ENCODE results near the gene CPS1.

The CPS1 gene

DNA sequence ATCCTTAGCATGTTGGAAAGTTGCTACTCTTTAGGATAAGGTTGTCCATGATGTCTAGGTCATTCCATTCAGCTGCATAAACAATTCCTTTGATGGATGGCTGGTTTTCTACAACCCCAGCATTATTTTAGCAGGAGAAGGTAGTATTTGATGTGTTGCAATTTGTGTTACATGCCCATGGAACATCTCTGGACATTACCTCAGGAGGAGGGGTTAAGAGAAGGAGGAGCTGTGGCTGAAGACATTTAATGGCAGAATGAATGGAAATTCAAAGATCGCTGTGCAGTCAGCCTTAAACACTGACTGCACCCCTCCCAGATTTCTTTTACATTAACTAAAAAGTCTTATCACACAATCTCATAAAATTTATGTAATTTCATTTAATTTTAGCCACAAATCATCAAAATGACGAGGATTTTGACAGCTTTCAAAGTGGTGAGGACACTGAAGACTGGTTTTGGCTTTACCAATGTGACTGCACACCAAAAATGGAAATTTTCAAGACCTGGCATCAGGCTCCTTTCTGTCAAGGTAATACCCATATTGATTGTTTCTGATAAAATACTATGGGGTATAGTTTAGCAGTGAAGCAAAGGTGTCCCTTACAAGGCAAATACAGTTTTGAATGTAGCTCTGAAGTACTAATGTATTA lies at the start of gene CPS1:
Gene CPS1 (plus strand): TSS at position 271 of the 652 bp plus-strand sequence. CDS start 135 bp downstream, at position 406.
- H3K4me1 ChIP-seq (ENCODE audit: insufficient read depth, low read length): peaks cover 14% of the 10 kb centered on the region; the same call in 1 of the 2 replicates

GRCh38 chr2:210515911-210516310 lies 40.5 kb upstream of the CPS1 start:
- Histone ChIP-seq H3K36me3 (ENCODE audit: insufficient read depth, low read length) (no peaks in the 10 kb centered on the region), H3K4me1 (ENCODE audit: insufficient read depth, low read length) (no peaks in the 10 kb centered on the region), H3K9me3 (ENCODE audit: control insufficient read depth, insufficient read depth, low read length) (no peaks in the 10 kb centered on the region)

More for the DNA sequence above, at the start of gene CPS1:
- H3K9ac ChIP-seq (ENCODE audit: low read depth, low read length): no peak within 1 kb of the TSS
- H3K9me3 ChIP-seq (ENCODE audit: control insufficient read depth, insufficient read depth, low read length): no peaks in the 10 kb centered on the region
- no peaks in the 10 kb centered on the region for H3K36me3 ChIP-seq (ENCODE audit: insufficient read depth, low read length)

GRCh38 chr2:210517264-210517663 lies 39.1 kb upstream of the CPS1 start:
- no peaks in the 10 kb centered on the region for H3K9me3 ChIP-seq (ENCODE audit: control insufficient read depth, insufficient read depth, low read length)
- no peaks in the 10 kb centered on the region for H3K36me3 ChIP-seq (ENCODE audit: insufficient read depth, low read length)
- no peak overlapping the region for H3K9ac ChIP-seq (ENCODE audit: low read depth, low read length)
- no peaks in the 10 kb centered on the region for H3K4me1 ChIP-seq (ENCODE audit: insufficient read depth, low read length)

More at GRCh38 chr2:210515911-210516310, 40.5 kb upstream of the CPS1 start:
- no peak overlapping the region for H3K9ac ChIP-seq (ENCODE audit: low read depth, low read length)

DNA sequence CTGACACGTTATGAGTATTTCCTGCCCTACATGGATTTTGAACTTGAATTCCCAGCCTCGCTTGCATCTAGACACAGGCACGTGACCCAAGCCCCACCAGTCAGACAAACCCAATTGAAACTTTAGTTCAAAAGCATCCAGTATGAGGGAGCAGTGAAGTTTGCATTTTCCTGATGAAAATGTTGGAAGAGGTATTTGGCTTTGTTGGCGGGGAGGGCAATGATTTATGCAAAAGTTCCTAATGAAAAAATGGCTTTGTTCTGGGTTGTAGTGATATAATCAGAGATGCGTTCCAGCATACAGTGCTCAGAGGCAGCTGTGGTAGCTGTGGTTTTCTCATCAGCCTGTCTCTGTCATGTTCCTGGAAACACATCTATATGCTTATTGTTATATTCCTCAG lies 36.8 kb upstream of the CPS1 start:
- no peaks in the 10 kb centered on the region for H3K36me3 ChIP-seq (ENCODE audit: insufficient read depth, low read length)
- no peak overlapping the region for H3K9ac ChIP-seq (ENCODE audit: low read depth, low read length)
- no peaks in the 10 kb centered on the region for H3K4me1 ChIP-seq (ENCODE audit: insufficient read depth, low read length)
- no peaks in the 10 kb centered on the region for H3K9me3 ChIP-seq (ENCODE audit: control insufficient read depth, insufficient read depth, low read length)

DNA sequence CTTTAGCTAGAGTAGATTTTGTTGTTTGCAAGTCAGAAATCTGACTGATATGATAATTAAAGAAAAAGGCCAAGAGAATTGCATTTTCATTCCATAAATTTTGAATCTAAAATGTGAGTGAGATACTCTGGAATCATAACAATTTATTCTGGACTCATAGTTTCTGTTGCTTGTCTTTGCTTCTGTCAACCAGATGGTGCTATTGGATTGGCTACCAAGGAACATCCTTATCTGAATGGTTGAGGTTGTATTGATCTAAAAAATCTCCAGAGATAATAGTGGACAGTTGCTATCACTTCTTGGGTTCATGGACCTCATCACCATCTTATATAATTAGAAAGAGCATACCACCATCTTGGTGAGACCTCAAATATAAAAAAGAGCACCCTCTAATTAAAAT lies 34.0 kb upstream of the CPS1 start:
- no peaks in the 10 kb centered on the region for H3K4me1 ChIP-seq (ENCODE audit: insufficient read depth, low read length)
- no peak overlapping the region for H3K9ac ChIP-seq (ENCODE audit: low read depth, low read length)
- no peaks in the 10 kb centered on the region for H3K9me3 ChIP-seq (ENCODE audit: control insufficient read depth, insufficient read depth, low read length)
- H3K36me3 ChIP-seq (ENCODE audit: insufficient read depth, low read length): no peaks in the 10 kb centered on the region

GRCh38 chr2:210523650-210524289 lies 32.6 kb upstream of the CPS1 start:
- H3K36me3 ChIP-seq (ENCODE audit: insufficient read depth, low read length): no peaks in the 10 kb centered on the region
- H3K9ac ChIP-seq (ENCODE audit: low read depth, low read length): no peak overlapping the region
- H3K4me1 ChIP-seq (ENCODE audit: insufficient read depth, low read length): no peaks in the 10 kb centered on the region
- no peaks in the 10 kb centered on the region for H3K9me3 ChIP-seq (ENCODE audit: control insufficient read depth, insufficient read depth, low read length)

DNA sequence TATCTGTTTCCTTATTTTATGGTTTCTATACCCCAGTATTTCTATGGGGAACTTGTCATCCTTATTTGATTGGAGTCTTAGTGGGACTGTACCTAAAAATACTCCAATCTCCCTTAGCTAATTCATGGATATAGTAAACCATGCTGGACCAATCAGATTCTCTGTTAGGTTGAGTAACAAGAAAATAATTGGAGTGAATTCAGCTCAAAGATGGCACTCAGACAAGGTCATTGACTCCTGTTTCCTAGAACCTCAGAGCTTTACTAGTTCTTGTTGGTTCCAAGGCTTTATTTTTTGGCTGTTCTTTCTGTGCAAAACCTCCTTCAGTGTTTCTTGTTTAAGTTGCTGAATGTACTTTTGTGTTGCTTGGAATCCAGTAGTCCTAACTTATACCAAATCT lies 31.9 kb upstream of the CPS1 start:
- H3K9ac ChIP-seq (ENCODE audit: low read depth, low read length): no peak overlapping the region
- H3K4me1 ChIP-seq (ENCODE audit: insufficient read depth, low read length): no peaks in the 10 kb centered on the region
- no peaks in the 10 kb centered on the region for H3K36me3 ChIP-seq (ENCODE audit: insufficient read depth, low read length)
- H3K9me3 ChIP-seq (ENCODE audit: control insufficient read depth, insufficient read depth, low read length): no peaks in the 10 kb centered on the region

- no peaks in the 10 kb centered on the region for H3K36me3 ChIP-seq (ENCODE audit: insufficient read depth, low read length)
- no peaks in the 10 kb centered on the region for H3K4me1 ChIP-seq (ENCODE audit: insufficient read depth, low read length)
- no peak overlapping the region for H3K9ac ChIP-seq (ENCODE audit: low read depth, low read length)
- H3K9me3 ChIP-seq (ENCODE audit: control insufficient read depth, insufficient read depth, low read length): no peaks in the 10 kb centered on the region
These were observed 29.1 kb upstream of the CPS1 start for GRCh38 chr2:210527286-210527685.

GRCh38 chr2:210528716-210529115 lies 27.7 kb upstream of the CPS1 start:
- H3K9ac ChIP-seq (ENCODE audit: low read depth, low read length): no peak overlapping the region
- no peaks in the 10 kb centered on the region for H3K9me3 ChIP-seq (ENCODE audit: control insufficient read depth, insufficient read depth, low read length)
- H3K4me1 ChIP-seq (ENCODE audit: insufficient read depth, low read length): no peaks in the 10 kb centered on the region

GRCh38 chr2:210531050-210531449 lies 25.3 kb upstream of the CPS1 start:
- Histone ChIP-seq H3K4me1 (ENCODE audit: insufficient read depth, low read length) (peaks cover 6% of the 10 kb centered on the region; the same call in 1 of the 2 replicates), H3K9ac (ENCODE audit: low read depth, low read length) (no peak overlapping the region), H3K9me3 (ENCODE audit: control insufficient read depth, insufficient read depth, low read length) (no peaks in the 10 kb centered on the region), H3K36me3 (ENCODE audit: insufficient read depth, low read length) (no peaks in the 10 kb centered on the region)

More at GRCh38 chr2:210528716-210529115, 27.7 kb upstream of the CPS1 start:
- H3K36me3 ChIP-seq (ENCODE audit: insufficient read depth, low read length): no peaks in the 10 kb centered on the region

GRCh38 chr2:210531482-210531881 lies 24.9 kb upstream of the CPS1 start:
- H3K9ac ChIP-seq (ENCODE audit: low read depth, low read length): no peak overlapping the region
- H3K9me3 ChIP-seq (ENCODE audit: control insufficient read depth, insufficient read depth, low read length): no peaks in the 10 kb centered on the region
- H3K36me3 ChIP-seq (ENCODE audit: insufficient read depth, low read length): no peaks in the 10 kb centered on the region
- H3K4me1 ChIP-seq (ENCODE audit: insufficient read depth, low read length): peaks cover 6% of the 10 kb centered on the region; the same call in 1 of the 2 replicates

DNA sequence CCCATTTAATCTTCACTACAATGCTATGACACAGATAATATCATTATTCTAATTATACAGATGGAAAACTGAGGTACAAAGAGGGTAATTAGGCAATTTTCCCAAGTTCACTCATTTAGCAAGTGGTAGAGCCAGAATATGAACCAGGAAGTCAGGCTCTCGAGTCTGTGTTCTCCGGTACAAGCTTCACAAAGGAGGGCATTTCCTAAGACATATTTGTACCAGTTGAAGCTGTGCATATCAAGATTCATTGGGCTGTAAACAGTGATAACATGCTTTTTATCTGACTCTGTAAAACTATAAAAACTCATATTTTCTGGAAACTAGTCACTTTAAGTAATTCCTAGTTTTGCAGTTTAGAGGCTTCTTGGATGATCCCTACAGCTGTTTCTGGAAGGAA lies 23.0 kb upstream of the CPS1 start:
- Histone ChIP-seq H3K9me3 (ENCODE audit: control insufficient read depth, insufficient read depth, low read length) (no peaks in the 10 kb centered on the region), H3K9ac (ENCODE audit: low read depth, low read length) (no peak overlapping the region), H3K4me1 (ENCODE audit: insufficient read depth, low read length) (peaks cover 6% of the 10 kb centered on the region; the same call in 1 of the 2 replicates), H3K36me3 (ENCODE audit: insufficient read depth, low read length) (no peaks in the 10 kb centered on the region)

GRCh38 chr2:210534879-210535278 lies 21.5 kb upstream of the CPS1 start:
- H3K36me3 ChIP-seq (ENCODE audit: insufficient read depth, low read length): no peaks in the 10 kb centered on the region
- H3K9me3 ChIP-seq (ENCODE audit: control insufficient read depth, insufficient read depth, low read length): no peaks in the 10 kb centered on the region
- H3K9ac ChIP-seq (ENCODE audit: low read depth, low read length): no peak overlapping the region
- H3K4me1 ChIP-seq (ENCODE audit: insufficient read depth, low read length): peaks cover 11% of the 10 kb centered on the region

GRCh38 chr2:210536973-210537650 lies 19.3 kb upstream of the CPS1 start:
- H3K36me3 ChIP-seq (ENCODE audit: insufficient read depth, low read length): no peaks in the 10 kb centered on the region
- no peak overlapping the region for H3K9ac ChIP-seq (ENCODE audit: low read depth, low read length)
- H3K4me1 ChIP-seq (ENCODE audit: insufficient read depth, low read length): peaks cover 11% of the 10 kb centered on the region
- no peaks in the 10 kb centered on the region for H3K9me3 ChIP-seq (ENCODE audit: control insufficient read depth, insufficient read depth, low read length)

- peaks cover 11% of the 10 kb centered on the region for H3K4me1 ChIP-seq (ENCODE audit: insufficient read depth, low read length)
- no peaks in the 10 kb centered on the region for H3K9me3 ChIP-seq (ENCODE audit: control insufficient read depth, insufficient read depth, low read length)
- no peak overlapping the region for H3K9ac ChIP-seq (ENCODE audit: low read depth, low read length)
- H3K36me3 ChIP-seq (ENCODE audit: insufficient read depth, low read length): no peaks in the 10 kb centered on the region
These were observed 17.4 kb upstream of the CPS1 start for GRCh38 chr2:210539035-210539434.
